Breast epithelium (tissue), 3 donors: Measurements from ENCODE around the gene RAPGEF4.

Experiments
- POLR2A ChIP-seq: fragments of 450-650 bp; IDR thresholded peaks from one replicate; pipeline ENCODE4 v1.6.1; 2016; ENCODE audit warnings: antibody characterized with exemption, mild to moderate bottlenecking, moderate library complexity
- POLR2AphosphoS5 ChIP-seq, 3 donors: sonication (generic); formaldehyde crosslinking; IDR thresholded peaks; one replicate each; pipeline ENCODE4 v1.6.1; 2017; ENCODE audit warnings: antibody characterized with exemption in 3 of 3
- TF ChIP-seq, protein P1 (sequence below), 3 donors: fragments of 450-650 bp; IDR thresholded peaks; one replicate each; pipeline ENCODE4 v1.5.1; 2016 to 2017; ENCODE audit warnings: antibody characterized with exemption in 3 of 3, mild to moderate bottlenecking in 3 of 3, moderate library complexity in 3 of 3

- TF ChIP-seq, protein P1, sequence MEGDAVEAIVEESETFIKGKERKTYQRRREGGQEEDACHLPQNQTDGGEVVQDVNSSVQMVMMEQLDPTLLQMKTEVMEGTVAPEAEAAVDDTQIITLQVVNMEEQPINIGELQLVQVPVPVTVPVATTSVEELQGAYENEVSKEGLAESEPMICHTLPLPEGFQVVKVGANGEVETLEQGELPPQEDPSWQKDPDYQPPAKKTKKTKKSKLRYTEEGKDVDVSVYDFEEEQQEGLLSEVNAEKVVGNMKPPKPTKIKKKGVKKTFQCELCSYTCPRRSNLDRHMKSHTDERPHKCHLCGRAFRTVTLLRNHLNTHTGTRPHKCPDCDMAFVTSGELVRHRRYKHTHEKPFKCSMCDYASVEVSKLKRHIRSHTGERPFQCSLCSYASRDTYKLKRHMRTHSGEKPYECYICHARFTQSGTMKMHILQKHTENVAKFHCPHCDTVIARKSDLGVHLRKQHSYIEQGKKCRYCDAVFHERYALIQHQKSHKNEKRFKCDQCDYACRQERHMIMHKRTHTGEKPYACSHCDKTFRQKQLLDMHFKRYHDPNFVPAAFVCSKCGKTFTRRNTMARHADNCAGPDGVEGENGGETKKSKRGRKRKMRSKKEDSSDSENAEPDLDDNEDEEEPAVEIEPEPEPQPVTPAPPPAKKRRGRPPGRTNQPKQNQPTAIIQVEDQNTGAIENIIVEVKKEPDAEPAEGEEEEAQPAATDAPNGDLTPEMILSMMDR (IDR thresholded peaks at IDR 0.05) = no peak
- TF ChIP-seq POLR2AphosphoS5 (IDR thresholded peaks at IDR 0.05) = no peak
- no peak for TF ChIP-seq POLR2A
Measured at GRCh38 chr2:173033084-173033483, 297.4 kb downstream of the RAPGEF4 start.
